HCT116 (cell line): Measurements from ENCODE around the gene PCMT1. TPM values are rescaled to one million over a fixed set of nuclear protein-coding genes. Genes with fewer than 3 reads are reported as not detected.

ENCODE experiments used
- ATAC-seq: fragments of 200-7000 bp; cut with Tn5 transposase; 2 replicates; pipeline ENCODE4 v1.9.1; 2020; ENCODE audit warnings: mild to moderate bottlenecking, moderate library complexity
- BruUV-seq: library from RNA; stranded (reverse); fragments of 400-500 nt; replicated peaks from 2 replicates; lab custom pipeline; 2021; lab: Mats Ljungman, UMichigan
- CTCF ChIA-PET: fragments of 300-600 bp; sonication (Branson Sonifier 250); formaldehyde crosslinking; loops from one replicate; lab custom pipeline; 2021; ENCODE audit warnings: antibody characterized with exemption; lab: Charles Lee
- POLR2A ChIA-PET: fragments of 300-600, 350-600 bp; sonication (Branson Sonifier 250); formaldehyde crosslinking; loops from one replicate; lab custom pipeline; 2021; ENCODE audit warnings: antibody characterized with exemption; lab: Charles Lee
- RAD21 ChIA-PET, 2 experiments: fragments of 300-600 bp; sonication (Branson Sonifier 250); formaldehyde crosslinking; loops; one replicate each; lab custom pipeline; 2023; ENCODE audit warnings: low total read pairs in 2 of 2; ENCODE audit not compliant: uncharacterized antibody in 2 of 2, unreplicated experiment in 2 of 2, low non-redundant PET in 1 of 2; lab: Charles Lee
- DNase-seq: peaks from one replicate; pipeline ENCODE4 v3.0.0-alpha.2; 2010; ENCODE audit warnings: low read depth, low spot score
- H2AFZ ChIP-seq: fragments of 200-600 bp; shearing (Covaris generic), sonication (generic); 2 replicates; pipeline ENCODE4 v1.6.1; 2017; ENCODE audit warnings: low read depth, mixed run types, mixed read lengths, antibody characterized with exemption, low read length; ENCODE audit not compliant: poor library complexity, severe bottlenecking
- H3K27ac ChIP-seq: 2 replicates; pipeline ENCODE4 v1.5.1; 2012; ENCODE audit warnings: low read depth, low read length
- H3K27me3 ChIP-seq: fragments of 200-600 bp; sonication (generic); 2 replicates; pipeline ENCODE4 v1.6.1; 2016; ENCODE audit warnings: mixed run types, low read length, mixed read lengths; ENCODE audit not compliant: insufficient read depth
- H3K36me3 ChIP-seq, 2 experiments: fragments of 200-500 bp in 1 of 2; fragments of 200-600 bp in 1 of 2; sonication (Bioruptor generic) in 1 of 2; sonication (generic) in 1 of 2; 2 replicates each; pipeline versions ENCODE4 v1.5.1 to v1.6.1; 2014 to 2016; ENCODE audit warnings: low read length in 2 of 2, inconsistent platforms in 1 of 2, mixed read lengths in 1 of 2, mixed run types in 1 of 2; ENCODE audit not compliant: insufficient read depth in 2 of 2, control insufficient read depth in 1 of 2
- H3K4me1 ChIP-seq, 2 experiments: fragments of 200-600 bp in 1 of 2; sonication (generic) in 1 of 2; 2 replicates each; pipeline versions ENCODE4 v1.5.1 to v1.6.1; 2012 to 2017; ENCODE audit warnings: low read length in 2 of 2, inconsistent platforms in 1 of 2, mild to moderate bottlenecking in 1 of 2, mixed read lengths in 1 of 2, mixed run types in 1 of 2, moderate library complexity in 1 of 2; ENCODE audit not compliant: insufficient read depth in 2 of 2, control insufficient read depth in 1 of 2
- H3K4me2 ChIP-seq: fragments of 200-600 bp; sonication (generic); 2 replicates; pipeline ENCODE4 v1.6.1; 2017; ENCODE audit warnings: mixed run types, low read length, mixed read lengths
- H3K4me3 ChIP-seq, 2 experiments: fragments of 200-600 bp in 1 of 2; sonication (generic) in 1 of 2; replicated peaks in 1 of 2; 2 replicates each; pipeline ENCODE4 v1.5.1; 2011 to 2016; ENCODE audit warnings: low read length in 2 of 2, control low read depth in 1 of 2, low read depth in 1 of 2, mild to moderate bottlenecking in 1 of 2, mixed read lengths in 1 of 2, mixed run types in 1 of 2
- H3K79me2 ChIP-seq: fragments of 200-600 bp; sonication (generic); 2 replicates; pipeline ENCODE4 v1.6.1; 2017; ENCODE audit warnings: mild to moderate bottlenecking, mixed run types, low read length, moderate library complexity, mixed read lengths; ENCODE audit not compliant: insufficient read depth
- H3K9ac ChIP-seq: fragments of 200-600 bp; sonication (generic); 2 replicates; pipeline ENCODE4 v1.6.1; 2016; ENCODE audit warnings: low read length, mixed read lengths
- H3K9me2 ChIP-seq: fragments of 200-600 bp; sonication (generic), shearing (Covaris generic); 2 replicates; pipeline ENCODE4 v1.6.1; 2017; ENCODE audit warnings: mixed run types, mild to moderate bottlenecking, moderate library complexity; ENCODE audit not compliant: insufficient read depth
- H3K9me3 ChIP-seq, 2 experiments: fragments of 200-500 bp in 1 of 2; fragments of 200-600 bp in 1 of 2; sonication (Bioruptor generic) in 1 of 2; sonication (generic) in 1 of 2; 2 replicates each; pipeline ENCODE4 v1.6.1; 2014 to 2017; ENCODE audit warnings: low read length in 2 of 2, mixed read lengths in 2 of 2, inconsistent platforms in 1 of 2, low read depth in 1 of 2, mild to moderate bottlenecking in 1 of 2, mixed run types in 1 of 2, moderate library complexity in 1 of 2; ENCODE audit not compliant: control insufficient read depth in 1 of 2, insufficient read depth in 1 of 2
- H4K20me1 ChIP-seq: fragments of 200-600 bp; sonication (generic), shearing (Covaris generic); 2 replicates; pipeline ENCODE4 v1.6.1; 2017; ENCODE audit warnings: mixed run types, mild to moderate bottlenecking, moderate library complexity; ENCODE audit not compliant: insufficient read depth
- CBX3 ChIP-seq: IDR thresholded peaks from 2 replicates; pipeline ENCODE4 v1.6.1; 2012; ENCODE audit warnings: low read depth
- CEBPB ChIP-seq: IDR thresholded peaks from 2 replicates; pipeline ENCODE4 v1.6.1; 2012; ENCODE audit warnings: low read depth
- EGR1 ChIP-seq: IDR thresholded peaks from 2 replicates; pipeline ENCODE4 v1.6.1; 2012; ENCODE audit warnings: low read depth
- ELF1 ChIP-seq: IDR thresholded peaks from 2 replicates; pipeline ENCODE4 v1.6.1; 2012; ENCODE audit warnings: low read depth, borderline replicate concordance
- FOSL1 ChIP-seq: IDR thresholded peaks from 2 replicates; pipeline ENCODE4 v1.6.1; 2012; ENCODE audit warnings: low read depth
- JUND ChIP-seq: IDR thresholded peaks from 2 replicates; pipeline ENCODE4 v1.6.1; 2012
- POLR2A ChIP-seq: IDR thresholded peaks from 2 replicates; pipeline ENCODE4 v1.7.0; 2011; ENCODE audit warnings: borderline replicate concordance; ENCODE audit not compliant: insufficient read depth, insufficient read length; ENCODE audit errors: extremely low read depth
- POLR2AphosphoS5 ChIP-seq: IDR thresholded peaks from 2 replicates; pipeline ENCODE4 v1.6.1; 2011; ENCODE audit warnings: mild to moderate bottlenecking, low read depth, low read length, moderate library complexity
- RAD21 ChIP-seq: IDR thresholded peaks from 2 replicates; pipeline ENCODE4 v1.6.1; 2012; ENCODE audit warnings: low read depth, mild to moderate bottlenecking
- SIN3A ChIP-seq: IDR thresholded peaks from 2 replicates; pipeline ENCODE4 v1.6.1; 2012; ENCODE audit warnings: low read depth
- SP1 ChIP-seq: IDR thresholded peaks from 2 replicates; pipeline ENCODE4 v1.6.1; 2012; ENCODE audit warnings: low read depth
- SRF ChIP-seq: IDR thresholded peaks from 2 replicates; pipeline ENCODE4 v1.6.1; 2012; ENCODE audit warnings: low read depth
- TCF7L2 ChIP-seq: IDR thresholded peaks from 2 replicates; pipeline ENCODE4 v1.7.0; 2011; ENCODE audit warnings: borderline replicate concordance, inconsistent platforms; ENCODE audit not compliant: insufficient read depth, insufficient read length; ENCODE audit errors: extremely low read depth
- ZFX ChIP-seq: fragments of 450-650 bp; IDR thresholded peaks from 2 replicates; pipeline ENCODE4 v1.6.1; 2017
- ZNF274 ChIP-seq: fragments of 200-500 bp; sonication (Bioruptor generic); IDR thresholded peaks from 2 replicates; pipeline ENCODE4 v1.6.1; 2014; ENCODE audit warnings: mild to moderate bottlenecking, low read depth, low read length, inconsistent platforms
- intact Hi-C: fragments of 100-400 bp; cut with micrococcal nuclease; formaldehyde crosslinking; loops from 2 replicates; pipeline ENCODE4 v1.10.0; 2022
- total RNA-seq: library from RNA; stranded (reverse); gene quantifications from one replicate; pipeline ENCODE4 v1.2.1, GENCODE V29; 2021; ENCODE audit not compliant: unreplicated experiment
- TF ChIP-seq, protein P1 (sequence below): IDR thresholded peaks from 2 replicates; pipeline ENCODE4 v1.6.1; 2011; ENCODE audit warnings: mild to moderate bottlenecking, low read length, moderate library complexity; ENCODE audit not compliant: insufficient replicate concordance; ENCODE audit errors: extremely low read depth
- TF ChIP-seq, protein P2 (sequence below), 3 experiments: fragments of 200-600 bp in 1 of 3; sonication (generic) in 1 of 3; IDR thresholded peaks in 2 of 3; conservative IDR thresholded peaks in 1 of 3; 2 replicates each; pipeline ENCODE4 v1.5.1; 2012 to 2017; ENCODE audit warnings: low read depth in 2 of 3, low read length in 2 of 3, antibody characterized with exemption in 1 of 3, borderline replicate concordance in 1 of 3, control low read depth in 1 of 3, mild to moderate bottlenecking in 1 of 3, mixed read lengths in 1 of 3, mixed run types in 1 of 3, moderate library complexity in 1 of 3; ENCODE audit not compliant: insufficient read depth in 1 of 3
- TF ChIP-seq, protein P3 (sequence below): IDR thresholded peaks from 2 replicates; pipeline ENCODE4 v1.6.1; 2012
- TF ChIP-seq, protein P4 (sequence below): IDR thresholded peaks from 2 replicates; pipeline ENCODE4 v1.6.1; 2012; ENCODE audit warnings: low read depth
- TF ChIP-seq, protein P5 (sequence below): IDR thresholded peaks from 2 replicates; pipeline ENCODE4 v1.6.1; 2012

The PCMT1 gene
- total RNA-seq, 1 experiment from 2014 or later, result 86.9 TPM

DNA sequence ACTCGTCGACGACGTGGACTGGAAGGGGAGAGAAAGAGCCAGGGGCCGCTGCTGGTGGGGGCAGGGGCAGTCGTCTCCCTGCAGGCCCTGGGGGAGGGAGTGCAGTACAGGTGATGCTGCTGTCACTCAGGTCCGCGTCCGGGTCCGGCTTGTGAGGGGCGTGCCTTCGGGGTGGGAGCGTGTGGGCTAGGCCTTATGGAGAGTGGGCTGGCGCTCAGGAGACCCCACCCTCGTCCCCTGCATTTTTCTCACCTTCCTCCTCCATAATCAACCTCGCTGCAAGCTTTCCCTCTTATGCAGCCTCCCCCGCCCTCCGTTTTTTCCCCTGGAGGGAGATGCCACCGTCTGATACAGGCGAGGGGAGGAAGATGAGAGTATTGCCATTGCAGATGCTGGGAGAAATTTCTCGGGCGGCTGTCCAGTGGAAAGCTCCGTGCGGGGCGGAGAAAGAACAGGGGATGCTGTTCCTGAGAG, 632 bp downstream of the PCMT1 start:
- Histone ChIP-seq H3K4me1 (peaks cover 15 to 28% of the 10 kb centered on the region in 2 experiments), H3K36me3 (no peaks in the 10 kb centered on the region), H3K4me3 (peak overlapping the region; percentile 85 to 99)
- intact Hi-C loops, result no loop called here
- TF ChIP-seq TCF7L2 (no peak), CEBPB (no peak), SP1 (no peak), ELF1 (no peak), ZFX (no peak; the same call in 1 of the 2 replicates), SRF (no peak), EGR1 (no peak), POLR2AphosphoS5 (no peak), JUND (no peak), RAD21 (no peak), CBX3 (no peak; the same call in 1 of the 2 replicates), ZNF274 (no peak), FOSL1 (no peak), POLR2A (no peak), SIN3A (no peak; the same call in 1 of the 2 replicates)
- TF ChIP-seq, protein P1, sequence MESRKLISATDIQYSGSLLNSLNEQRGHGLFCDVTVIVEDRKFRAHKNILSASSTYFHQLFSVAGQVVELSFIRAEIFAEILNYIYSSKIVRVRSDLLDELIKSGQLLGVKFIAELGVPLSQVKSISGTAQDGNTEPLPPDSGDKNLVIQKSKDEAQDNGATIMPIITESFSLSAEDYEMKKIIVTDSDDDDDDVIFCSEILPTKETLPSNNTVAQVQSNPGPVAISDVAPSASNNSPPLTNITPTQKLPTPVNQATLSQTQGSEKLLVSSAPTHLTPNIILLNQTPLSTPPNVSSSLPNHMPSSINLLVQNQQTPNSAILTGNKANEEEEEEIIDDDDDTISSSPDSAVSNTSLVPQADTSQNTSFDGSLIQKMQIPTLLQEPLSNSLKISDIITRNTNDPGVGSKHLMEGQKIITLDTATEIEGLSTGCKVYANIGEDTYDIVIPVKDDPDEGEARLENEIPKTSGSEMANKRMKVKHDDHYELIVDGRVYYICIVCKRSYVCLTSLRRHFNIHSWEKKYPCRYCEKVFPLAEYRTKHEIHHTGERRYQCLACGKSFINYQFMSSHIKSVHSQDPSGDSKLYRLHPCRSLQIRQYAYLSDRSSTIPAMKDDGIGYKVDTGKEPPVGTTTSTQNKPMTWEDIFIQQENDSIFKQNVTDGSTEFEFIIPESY, result no peak
- TF ChIP-seq, protein P2, sequence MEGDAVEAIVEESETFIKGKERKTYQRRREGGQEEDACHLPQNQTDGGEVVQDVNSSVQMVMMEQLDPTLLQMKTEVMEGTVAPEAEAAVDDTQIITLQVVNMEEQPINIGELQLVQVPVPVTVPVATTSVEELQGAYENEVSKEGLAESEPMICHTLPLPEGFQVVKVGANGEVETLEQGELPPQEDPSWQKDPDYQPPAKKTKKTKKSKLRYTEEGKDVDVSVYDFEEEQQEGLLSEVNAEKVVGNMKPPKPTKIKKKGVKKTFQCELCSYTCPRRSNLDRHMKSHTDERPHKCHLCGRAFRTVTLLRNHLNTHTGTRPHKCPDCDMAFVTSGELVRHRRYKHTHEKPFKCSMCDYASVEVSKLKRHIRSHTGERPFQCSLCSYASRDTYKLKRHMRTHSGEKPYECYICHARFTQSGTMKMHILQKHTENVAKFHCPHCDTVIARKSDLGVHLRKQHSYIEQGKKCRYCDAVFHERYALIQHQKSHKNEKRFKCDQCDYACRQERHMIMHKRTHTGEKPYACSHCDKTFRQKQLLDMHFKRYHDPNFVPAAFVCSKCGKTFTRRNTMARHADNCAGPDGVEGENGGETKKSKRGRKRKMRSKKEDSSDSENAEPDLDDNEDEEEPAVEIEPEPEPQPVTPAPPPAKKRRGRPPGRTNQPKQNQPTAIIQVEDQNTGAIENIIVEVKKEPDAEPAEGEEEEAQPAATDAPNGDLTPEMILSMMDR (IDR thresholded peaks at IDR 0.05 in 2 of 3, conservative IDR thresholded peaks at IDR 0.05 in 1 of 3; ENCODE audit: borderline replicate concordance in 1 of 3, insufficient read depth in 1 of 3, low read depth in 2 of 3, low read length in 2 of 3), result no peak
- TF ChIP-seq, protein P3, sequence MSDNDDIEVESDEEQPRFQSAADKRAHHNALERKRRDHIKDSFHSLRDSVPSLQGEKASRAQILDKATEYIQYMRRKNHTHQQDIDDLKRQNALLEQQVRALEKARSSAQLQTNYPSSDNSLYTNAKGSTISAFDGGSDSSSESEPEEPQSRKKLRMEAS, result no peak
- TF ChIP-seq, protein P4, sequence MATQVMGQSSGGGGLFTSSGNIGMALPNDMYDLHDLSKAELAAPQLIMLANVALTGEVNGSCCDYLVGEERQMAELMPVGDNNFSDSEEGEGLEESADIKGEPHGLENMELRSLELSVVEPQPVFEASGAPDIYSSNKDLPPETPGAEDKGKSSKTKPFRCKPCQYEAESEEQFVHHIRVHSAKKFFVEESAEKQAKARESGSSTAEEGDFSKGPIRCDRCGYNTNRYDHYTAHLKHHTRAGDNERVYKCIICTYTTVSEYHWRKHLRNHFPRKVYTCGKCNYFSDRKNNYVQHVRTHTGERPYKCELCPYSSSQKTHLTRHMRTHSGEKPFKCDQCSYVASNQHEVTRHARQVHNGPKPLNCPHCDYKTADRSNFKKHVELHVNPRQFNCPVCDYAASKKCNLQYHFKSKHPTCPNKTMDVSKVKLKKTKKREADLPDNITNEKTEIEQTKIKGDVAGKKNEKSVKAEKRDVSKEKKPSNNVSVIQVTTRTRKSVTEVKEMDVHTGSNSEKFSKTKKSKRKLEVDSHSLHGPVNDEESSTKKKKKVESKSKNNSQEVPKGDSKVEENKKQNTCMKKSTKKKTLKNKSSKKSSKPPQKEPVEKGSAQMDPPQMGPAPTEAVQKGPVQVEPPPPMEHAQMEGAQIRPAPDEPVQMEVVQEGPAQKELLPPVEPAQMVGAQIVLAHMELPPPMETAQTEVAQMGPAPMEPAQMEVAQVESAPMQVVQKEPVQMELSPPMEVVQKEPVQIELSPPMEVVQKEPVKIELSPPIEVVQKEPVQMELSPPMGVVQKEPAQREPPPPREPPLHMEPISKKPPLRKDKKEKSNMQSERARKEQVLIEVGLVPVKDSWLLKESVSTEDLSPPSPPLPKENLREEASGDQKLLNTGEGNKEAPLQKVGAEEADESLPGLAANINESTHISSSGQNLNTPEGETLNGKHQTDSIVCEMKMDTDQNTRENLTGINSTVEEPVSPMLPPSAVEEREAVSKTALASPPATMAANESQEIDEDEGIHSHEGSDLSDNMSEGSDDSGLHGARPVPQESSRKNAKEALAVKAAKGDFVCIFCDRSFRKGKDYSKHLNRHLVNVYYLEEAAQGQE, result no peak
- TF ChIP-seq, protein P5, sequence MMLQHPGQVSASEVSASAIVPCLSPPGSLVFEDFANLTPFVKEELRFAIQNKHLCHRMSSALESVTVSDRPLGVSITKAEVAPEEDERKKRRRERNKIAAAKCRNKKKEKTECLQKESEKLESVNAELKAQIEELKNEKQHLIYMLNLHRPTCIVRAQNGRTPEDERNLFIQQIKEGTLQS, result no peak
- TF ChIP-seq, all 23 proteins: peak for 0
- H3K9me2 ChIP-seq, result no peaks in the 10 kb centered on the region
- peak overlapping the region; percentile 94 for H3K27ac ChIP-seq
- ATAC-seq (peak; percentile 65), DNase-seq (peak; percentile 31)
- ChIA-PET RAD21 (interaction anchor here in 1 of 2 experiments (0.7 kb wide), 1 partner anchor 46 kb away, joined by 3 read pairs; no protein-coding TSS in a partner anchor), CTCF (no interaction called here), POLR2A (no interaction called here)
- BruUV-seq, result no TSS peak
- no peak overlapping the region for H2AFZ ChIP-seq
- H3K9me3 ChIP-seq, result no peaks in the 10 kb centered on the region
- peaks cover 7% of the 10 kb centered on the region; the same call in 1 of the 2 replicates for H4K20me1 ChIP-seq
- peaks cover 68% of the 10 kb centered on the region for H3K79me2 ChIP-seq
- no peaks in the 10 kb centered on the region for H3K27me3 ChIP-seq
- H3K4me2 ChIP-seq, result peak overlapping the region; percentile 91
- peak overlapping the region; percentile 98 for H3K9ac ChIP-seq
